HepG2 (cell line): ENCODE measurements around the gene ALB. TPM values are rescaled to one million over a fixed set of nuclear protein-coding genes. Genes with fewer than 3 reads are reported as not detected.
A peak's percentile ranks its signal among the peaks of the same experiment; 100 is the strongest.

Experiments
- ARNTL ChIP-seq: sonication (generic); formaldehyde crosslinking; IDR thresholded peaks from 2 replicates; pipeline ENCODE4 v1.4.0; 2020; ENCODE audit warnings: mild to moderate bottlenecking, missing genetic modification reagents
- DNMT3B ChIP-seq: conservative IDR thresholded peaks from 2 replicates; pipeline ENCODE4 v1.6.1; 2016; ENCODE audit warnings: missing biosample characterization, control low read depth
- HNF1A ChIP-seq, 2 experiments: sonication (generic) in 1 of 2; formaldehyde crosslinking in 1 of 2; IDR thresholded peaks; 2 replicates each; pipeline versions ENCODE4 v1.4.0 to v1.6.1; 2016 to 2020; ENCODE audit warnings: borderline replicate concordance in 1 of 2, low read depth in 1 of 2, mild to moderate bottlenecking in 1 of 2, missing genetic modification reagents in 1 of 2
- KAT7 ChIP-seq: IDR thresholded peaks from 2 replicates; pipeline ENCODE4 v1.6.1; 2018; ENCODE audit warnings: borderline replicate concordance, missing compliant biosample characterization
- KDM1A ChIP-seq: IDR thresholded peaks from 2 replicates; pipeline ENCODE4 v1.6.1; 2016; ENCODE audit warnings: missing compliant biosample characterization
- KLF11 ChIP-seq: IDR thresholded peaks from 2 replicates; pipeline ENCODE4 v1.6.1; 2016; ENCODE audit warnings: missing compliant biosample characterization
- KLF12 ChIP-seq: sonication (generic); formaldehyde crosslinking; IDR thresholded peaks from 2 replicates; pipeline ENCODE4 v1.4.0; 2020; ENCODE audit warnings: missing genetic modification reagents, borderline replicate concordance
- KLF16 ChIP-seq, 2 experiments: sonication (generic) in 1 of 2; formaldehyde crosslinking in 1 of 2; IDR thresholded peaks; 2 replicates each; pipeline versions ENCODE4 v1.6.1 to v1.8.0; 2016 to 2023; ENCODE audit warnings: missing genetic modification reagents in 2 of 2, missing compliant biosample characterization in 1 of 2
- MEIS1 ChIP-seq: sonication (generic); formaldehyde crosslinking; IDR thresholded peaks from 2 replicates; pipeline ENCODE4 v1.9.0; 2021; ENCODE audit warnings: mild to moderate bottlenecking, missing genetic modification reagents, moderate library complexity, borderline replicate concordance
- MXD1 ChIP-seq: sonication (generic); formaldehyde crosslinking; IDR thresholded peaks from 2 replicates; pipeline ENCODE4 v1.4.0; 2020; ENCODE audit warnings: mild to moderate bottlenecking, missing genetic modification reagents
- MXD3 ChIP-seq: IDR thresholded peaks from 2 replicates; pipeline ENCODE4 v1.6.1; 2016; ENCODE audit warnings: mild to moderate bottlenecking, missing biosample characterization, missing genetic modification reagents
- NFE2 ChIP-seq: sonication (generic); formaldehyde crosslinking; IDR thresholded peaks from 2 replicates; pipeline ENCODE4 v1.4.0; 2020; ENCODE audit warnings: missing genetic modification reagents
- PLSCR1 ChIP-seq: sonication (generic); formaldehyde crosslinking; IDR thresholded peaks from 2 replicates; pipeline ENCODE4 v1.5.0; 2020; ENCODE audit warnings: missing genetic modification reagents, mild to moderate bottlenecking, borderline replicate concordance
- REL ChIP-seq: sonication (generic); formaldehyde crosslinking; conservative IDR thresholded peaks from 2 replicates; pipeline ENCODE4 v1.8.0; 2022; ENCODE audit warnings: mild to moderate bottlenecking, missing genetic modification reagents, moderate library complexity
- RFXAP ChIP-seq: sonication (generic); formaldehyde crosslinking; IDR thresholded peaks from 2 replicates; pipeline ENCODE4 v1.4.0; 2020; ENCODE audit warnings: missing genetic modification reagents, borderline replicate concordance
- TFE3 ChIP-seq: IDR thresholded peaks from 2 replicates; pipeline ENCODE4 v1.6.1; 2016
- ZNF3 ChIP-seq: IDR thresholded peaks from 2 replicates; pipeline ENCODE4 v1.7.0; 2017; ENCODE audit warnings: inconsistent platforms
- ZNF329 ChIP-seq: sonication (generic); formaldehyde crosslinking; IDR thresholded peaks from 2 replicates; pipeline ENCODE4 v1.9.0; 2021; ENCODE audit warnings: low read depth, mild to moderate bottlenecking, missing genetic modification reagents
- ZNF558 ChIP-seq: sonication (generic); formaldehyde crosslinking; IDR thresholded peaks from 2 replicates; pipeline ENCODE4 v1.9.0; 2022; ENCODE audit warnings: mild to moderate bottlenecking, missing genetic modification reagents, borderline replicate concordance
- ZNF562 ChIP-seq: sonication (generic); formaldehyde crosslinking; IDR thresholded peaks from 2 replicates; pipeline ENCODE4 v1.8.0; 2022; ENCODE audit warnings: missing genetic modification reagents, borderline replicate concordance
- ZNF563 ChIP-seq: sonication (generic); formaldehyde crosslinking; IDR thresholded peaks from 2 replicates; pipeline ENCODE4 v1.8.0; 2022; ENCODE audit warnings: mild to moderate bottlenecking, moderate library complexity, missing genetic modification reagents
- ZNF772 ChIP-seq: sonication (generic); formaldehyde crosslinking; IDR thresholded peaks from 2 replicates; pipeline ENCODE4 v1.5.0; 2020; ENCODE audit warnings: mild to moderate bottlenecking, missing genetic modification reagents
- polyA plus RNA-seq, 8 experiments: library from polyadenylated mRNA; depleted of rRNA in 3 of 8; stranded (reverse) in 7 of 8; unstranded in 1 of 8; fragments of >200 nt; fragmentation: Illumina TruSeq in 4 of 8; extraction: Trizol in 4 of 8; gene quantifications; 2 replicates each; pipeline versions ENCODE4 v1.2.1 to v1.2.3, GENCODE V29; 2011 to 2016; ENCODE audit warnings: low read depth in 4 of 8, missing spikeins in 1 of 8, mixed read lengths in 1 of 8; ENCODE audit not compliant: insufficient read depth in 1 of 8
- total RNA-seq, 5 experiments: library from RNA; depleted of rRNA; stranded (reverse); fragments of >200 nt; fragmentation: Illumina TruSeq; extraction: Trizol; gene quantifications; 2 replicates each; pipeline ENCODE4 v1.2.3, GENCODE V29; 2016; ENCODE audit warnings: low read depth in 1 of 5

ALB gene
- total and polyA plus RNA-seq, 2 of the 13 experiments (the other 11 are each of a cell fraction or from before 2014, with no cell fraction given), result 22,259 to 22,625 TPM

GRCh38 chr4:73456177-73457022 lies 52.3 kb downstream of the ALB start (continued):
- TF ChIP-seq REL (no peak), MXD3 (CRISPR knock-in tag) (no peak), ZNF558 (0 out of 2 replicates have a peak, but pooled peaks have one; percentile 18), DNMT3B (CRISPR knock-in tag) (no peak), RFXAP (CRISPR knock-in tag) (no peak), KDM1A (no peak), ZNF3 (CRISPR knock-in tag) (no peak), KAT7 (CRISPR knock-in tag) (no peak), MXD1 (CRISPR knock-in tag) (no peak), TFE3 (CRISPR knock-in tag) (no peak), KLF11 (no peak), KLF12 (CRISPR knock-in tag) (no peak), ZNF329 (CRISPR knock-in tag) (no peak), PLSCR1 (CRISPR knock-in tag) (no peak), ZNF772 (CRISPR knock-in tag) (no peak), NFE2 (CRISPR knock-in tag) (no peak), ARNTL (CRISPR knock-in tag) (no peak), ZNF563 (CRISPR knock-in tag) (no peak), HNF1A (IDR thresholded peaks at IDR 0.05; ENCODE audit: low read depth) (no peak), HNF1A (CRISPR knock-in tag; IDR thresholded peaks at IDR 0.05; ENCODE audit: borderline replicate concordance) (no peak), KLF16 (CRISPR knock-in tag; IDR thresholded peaks at IDR 0.05) (no peak), ZNF562 (CRISPR knock-in tag) (peak; percentile 24; the same call in 1 of the 2 replicates), MEIS1 (CRISPR knock-in tag) (no peak)
